Fibroblast of mammary gland (primary cell): ENCODE measurements around the gene SPSB4.

Source experiments
- DNase-seq: peaks from one replicate; pipeline ENCODE4 v3.0.0-alpha.2; 2010; ENCODE audit warnings: low read depth
- H3K4me3 ChIP-seq: 2 replicates; pipeline ENCODE4 v1.5.1; 2011; ENCODE audit warnings: low read depth, mild to moderate bottlenecking, low read length, moderate library complexity; ENCODE audit not compliant: control insufficient read depth
- TF ChIP-seq, protein P1 (sequence below): conservative IDR thresholded peaks from 2 replicates; pipeline ENCODE4 v1.5.1; 2011; ENCODE audit warnings: low read depth, low read length, inconsistent platforms; ENCODE audit not compliant: control insufficient read depth, insufficient read depth

The SPSB4 gene

DNA sequence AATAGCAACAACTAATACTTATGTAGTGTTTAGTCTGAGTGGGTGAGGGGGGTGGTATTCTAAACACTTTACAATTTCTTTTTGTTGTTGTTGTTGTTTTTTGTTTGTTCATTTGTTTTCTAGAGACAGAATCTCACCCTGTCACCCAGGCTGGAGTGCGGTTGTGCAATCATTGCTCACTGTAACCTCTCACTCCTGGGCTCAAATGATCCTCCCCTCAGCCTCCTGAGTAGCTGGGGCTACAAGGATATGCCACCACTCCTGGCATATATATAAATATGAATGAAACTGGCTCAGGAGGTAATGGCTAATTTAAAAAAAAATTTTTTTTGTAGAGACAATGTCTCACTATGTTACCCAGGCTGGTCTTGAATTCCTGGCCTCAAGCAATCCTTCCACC, 19.1 kb downstream of the SPSB4 start:
- no peak overlapping the region for H3K4me3 ChIP-seq
- no peak for DNase-seq
- TF ChIP-seq, protein P1, sequence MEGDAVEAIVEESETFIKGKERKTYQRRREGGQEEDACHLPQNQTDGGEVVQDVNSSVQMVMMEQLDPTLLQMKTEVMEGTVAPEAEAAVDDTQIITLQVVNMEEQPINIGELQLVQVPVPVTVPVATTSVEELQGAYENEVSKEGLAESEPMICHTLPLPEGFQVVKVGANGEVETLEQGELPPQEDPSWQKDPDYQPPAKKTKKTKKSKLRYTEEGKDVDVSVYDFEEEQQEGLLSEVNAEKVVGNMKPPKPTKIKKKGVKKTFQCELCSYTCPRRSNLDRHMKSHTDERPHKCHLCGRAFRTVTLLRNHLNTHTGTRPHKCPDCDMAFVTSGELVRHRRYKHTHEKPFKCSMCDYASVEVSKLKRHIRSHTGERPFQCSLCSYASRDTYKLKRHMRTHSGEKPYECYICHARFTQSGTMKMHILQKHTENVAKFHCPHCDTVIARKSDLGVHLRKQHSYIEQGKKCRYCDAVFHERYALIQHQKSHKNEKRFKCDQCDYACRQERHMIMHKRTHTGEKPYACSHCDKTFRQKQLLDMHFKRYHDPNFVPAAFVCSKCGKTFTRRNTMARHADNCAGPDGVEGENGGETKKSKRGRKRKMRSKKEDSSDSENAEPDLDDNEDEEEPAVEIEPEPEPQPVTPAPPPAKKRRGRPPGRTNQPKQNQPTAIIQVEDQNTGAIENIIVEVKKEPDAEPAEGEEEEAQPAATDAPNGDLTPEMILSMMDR = no peak

DNA sequence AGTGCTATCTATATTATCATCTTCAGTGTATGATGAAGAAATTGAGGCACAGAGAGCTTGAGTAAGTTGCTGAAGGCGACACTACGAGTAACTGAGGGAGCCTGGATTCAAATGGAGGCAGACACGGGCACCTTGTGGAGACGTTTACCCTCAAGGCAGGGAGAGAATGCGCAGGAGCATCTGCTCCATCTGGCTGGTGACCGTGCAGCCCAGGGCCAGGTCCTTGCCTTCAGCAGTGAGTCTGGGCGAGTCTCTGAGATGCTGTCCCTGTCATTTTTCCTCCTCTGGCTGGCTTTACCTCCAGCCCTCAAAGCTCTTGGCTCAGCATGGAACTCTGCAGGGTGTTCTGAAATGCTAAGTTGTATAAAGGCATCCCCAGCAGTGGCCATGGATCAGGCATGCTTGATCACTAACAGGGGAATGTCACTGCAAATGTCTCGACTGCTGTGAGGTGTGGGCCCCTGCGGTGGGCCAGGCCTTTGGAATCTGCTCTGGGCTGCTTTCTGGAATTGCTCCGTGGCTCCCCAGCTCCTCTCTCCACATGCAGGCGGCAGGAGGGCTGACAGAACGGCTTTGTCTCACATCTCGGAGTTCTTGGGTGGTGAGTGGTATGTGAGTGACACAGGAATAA, 19.7 kb downstream of the SPSB4 start:
- no peak overlapping the region for H3K4me3 ChIP-seq
- DNase-seq = no peak
- TF ChIP-seq, protein P1 = no peak

DNA sequence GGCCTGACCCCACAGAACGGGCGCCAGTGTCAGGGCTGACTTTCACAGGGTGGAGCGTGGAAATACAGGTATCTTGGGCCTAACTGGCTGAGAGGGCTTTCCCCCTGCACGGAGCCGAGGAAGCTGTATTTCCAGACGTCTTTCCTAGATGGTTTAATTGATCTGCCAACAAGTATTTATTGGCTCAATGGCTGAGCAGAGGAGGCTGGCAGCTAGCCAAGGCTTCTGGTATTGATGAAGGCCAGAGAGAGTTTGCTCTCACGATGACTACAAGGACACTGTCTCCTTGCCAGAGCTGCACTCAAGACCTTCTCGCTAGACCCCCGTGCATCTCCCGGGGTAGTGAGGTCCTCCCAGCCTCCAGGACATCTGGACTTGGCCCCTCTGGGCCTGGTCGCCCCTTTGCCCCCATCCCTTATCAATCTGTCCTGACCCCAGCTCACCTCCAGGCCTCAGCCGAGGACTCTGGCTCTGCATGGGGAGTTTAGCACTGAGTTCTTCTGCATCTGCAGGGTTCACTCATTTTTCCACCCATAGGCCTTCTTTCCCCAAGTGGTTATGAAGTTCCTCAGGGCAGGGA, 20.6 kb downstream of the SPSB4 start:
- TF ChIP-seq, protein P1 = no peak
- no peak for DNase-seq
- H3K4me3 ChIP-seq = no peak overlapping the region

DNA sequence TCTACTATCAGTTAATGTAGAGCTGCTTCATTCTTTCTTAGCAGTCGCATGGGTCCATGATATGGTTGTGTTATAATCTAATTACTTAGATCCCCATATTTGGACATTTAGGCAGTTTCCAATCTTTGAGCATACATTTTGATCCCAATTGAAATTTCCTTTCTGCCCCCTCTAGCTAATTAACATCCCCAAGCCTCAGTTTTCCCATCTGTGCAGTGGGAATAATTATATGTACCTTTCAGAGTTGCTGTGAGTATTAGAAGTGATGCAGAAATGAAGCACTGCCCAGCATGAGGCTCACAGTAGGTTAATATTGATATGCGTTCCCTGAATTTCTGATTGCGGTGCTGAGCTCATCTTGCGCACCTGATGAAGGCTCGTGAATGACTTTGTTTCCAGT, 21.8 kb downstream of the SPSB4 start:
- TF ChIP-seq, protein P1 = no peak
- H3K4me3 ChIP-seq = no peak overlapping the region
- no peak for DNase-seq

DNA sequence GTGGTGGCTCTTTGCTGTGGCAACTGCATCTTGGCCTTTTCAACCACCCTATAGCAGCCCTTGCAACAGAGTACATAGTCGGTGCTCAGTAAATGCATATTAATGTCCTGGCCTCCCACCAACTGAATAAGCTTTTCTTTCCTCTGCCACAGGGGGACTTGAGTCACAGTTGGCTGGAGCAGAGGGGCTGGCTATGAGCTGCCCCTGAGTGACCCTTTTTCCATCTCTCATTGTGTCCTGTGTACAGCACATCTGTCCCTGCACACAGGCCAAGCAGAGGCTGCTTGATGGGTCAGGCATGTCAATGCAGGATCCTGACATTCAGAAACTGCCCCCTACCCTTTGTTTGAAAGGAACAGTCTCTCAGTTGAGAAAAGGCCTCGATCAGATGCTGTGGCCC, 22.4 kb downstream of the SPSB4 start:
- no peak for DNase-seq
- TF ChIP-seq, protein P1 = no peak
- no peak overlapping the region for H3K4me3 ChIP-seq

DNA sequence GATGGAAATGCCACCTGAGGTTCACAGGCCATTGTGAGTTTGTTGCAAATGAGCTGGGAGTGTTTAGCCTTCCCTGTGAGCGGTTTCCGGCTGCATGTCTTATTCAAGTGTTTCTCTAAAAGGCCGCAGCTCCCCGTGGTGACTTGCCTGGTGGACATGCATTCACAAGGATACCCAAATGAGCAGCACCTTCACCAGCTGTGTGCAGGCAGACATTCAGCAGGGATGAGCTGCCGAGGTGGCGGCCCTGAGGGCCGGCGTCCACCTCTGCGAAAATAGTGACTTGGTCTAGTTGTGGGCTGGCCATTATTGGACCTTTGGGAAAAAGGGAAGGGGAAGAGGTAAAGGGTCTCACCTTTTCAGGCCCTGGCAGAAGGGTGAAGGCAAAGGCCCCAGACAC, 23.4 kb downstream of the SPSB4 start:
- no peak overlapping the region for H3K4me3 ChIP-seq
- DNase-seq = no peak
- TF ChIP-seq, protein P1 = no peak
